Measurements from ENCODE around the gene RBFOX1.

Gene RBFOX1

GRCh38 chr16:7755347-7755882 is 422.8 kb downstream of the RBFOX1 start:
- in situ Hi-C loops (cut with MboI; ENCODE audit: low sequenced_read_pairs): no loop called here

All from HL-60/S4 treated with phorbol 12-myristate 13-acetate at 8.2 ng/mL for 4 days and 3 days (cell line).